Measurements from ENCODE around the gene ADAM19.

Gene ADAM19, protein sequence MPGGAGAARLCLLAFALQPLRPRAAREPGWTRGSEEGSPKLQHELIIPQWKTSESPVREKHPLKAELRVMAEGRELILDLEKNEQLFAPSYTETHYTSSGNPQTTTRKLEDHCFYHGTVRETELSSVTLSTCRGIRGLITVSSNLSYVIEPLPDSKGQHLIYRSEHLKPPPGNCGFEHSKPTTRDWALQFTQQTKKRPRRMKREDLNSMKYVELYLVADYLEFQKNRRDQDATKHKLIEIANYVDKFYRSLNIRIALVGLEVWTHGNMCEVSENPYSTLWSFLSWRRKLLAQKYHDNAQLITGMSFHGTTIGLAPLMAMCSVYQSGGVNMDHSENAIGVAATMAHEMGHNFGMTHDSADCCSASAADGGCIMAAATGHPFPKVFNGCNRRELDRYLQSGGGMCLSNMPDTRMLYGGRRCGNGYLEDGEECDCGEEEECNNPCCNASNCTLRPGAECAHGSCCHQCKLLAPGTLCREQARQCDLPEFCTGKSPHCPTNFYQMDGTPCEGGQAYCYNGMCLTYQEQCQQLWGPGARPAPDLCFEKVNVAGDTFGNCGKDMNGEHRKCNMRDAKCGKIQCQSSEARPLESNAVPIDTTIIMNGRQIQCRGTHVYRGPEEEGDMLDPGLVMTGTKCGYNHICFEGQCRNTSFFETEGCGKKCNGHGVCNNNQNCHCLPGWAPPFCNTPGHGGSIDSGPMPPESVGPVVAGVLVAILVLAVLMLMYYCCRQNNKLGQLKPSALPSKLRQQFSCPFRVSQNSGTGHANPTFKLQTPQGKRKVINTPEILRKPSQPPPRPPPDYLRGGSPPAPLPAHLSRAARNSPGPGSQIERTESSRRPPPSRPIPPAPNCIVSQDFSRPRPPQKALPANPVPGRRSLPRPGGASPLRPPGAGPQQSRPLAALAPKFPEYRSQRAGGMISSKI

DNA sequence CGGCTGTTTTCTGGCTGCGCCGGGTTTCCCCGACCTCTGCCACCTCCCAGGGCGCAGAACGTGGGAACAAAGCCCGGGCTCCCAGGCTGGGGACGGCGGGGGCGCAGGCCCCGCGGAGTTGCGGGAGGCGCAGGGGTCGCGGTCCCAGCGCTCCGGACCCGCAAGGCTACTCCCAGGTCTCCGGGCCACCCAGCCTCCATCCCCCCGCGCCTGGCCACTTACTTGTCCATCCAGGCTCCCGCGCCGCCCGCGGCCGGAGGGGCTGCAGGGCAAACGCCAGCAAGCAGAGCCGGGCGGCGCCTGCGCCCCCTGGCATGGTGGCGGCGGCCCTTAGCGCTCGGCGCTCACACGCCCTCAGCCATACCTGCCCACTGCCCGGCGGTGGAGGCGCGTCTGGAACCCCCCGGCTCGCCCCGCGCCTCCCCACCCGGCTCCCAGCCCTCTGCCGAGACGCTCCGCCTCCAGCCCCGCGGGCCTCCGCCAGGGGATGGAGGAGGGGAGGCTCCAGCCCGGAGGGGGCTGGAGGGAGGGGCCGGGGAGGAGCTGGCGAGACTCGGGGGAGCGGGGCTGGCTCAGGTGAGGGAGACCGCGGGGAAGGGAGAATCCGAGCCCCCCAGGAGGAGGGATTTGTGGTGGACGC lies at the start of gene ADAM19:
ADAM19 (minus strand) TSS at position 395 of the 640 bp plus-strand sequence; CDS start at position 316, 79 bp downstream.
- DNase-seq, result peak; percentile 47

DNA sequence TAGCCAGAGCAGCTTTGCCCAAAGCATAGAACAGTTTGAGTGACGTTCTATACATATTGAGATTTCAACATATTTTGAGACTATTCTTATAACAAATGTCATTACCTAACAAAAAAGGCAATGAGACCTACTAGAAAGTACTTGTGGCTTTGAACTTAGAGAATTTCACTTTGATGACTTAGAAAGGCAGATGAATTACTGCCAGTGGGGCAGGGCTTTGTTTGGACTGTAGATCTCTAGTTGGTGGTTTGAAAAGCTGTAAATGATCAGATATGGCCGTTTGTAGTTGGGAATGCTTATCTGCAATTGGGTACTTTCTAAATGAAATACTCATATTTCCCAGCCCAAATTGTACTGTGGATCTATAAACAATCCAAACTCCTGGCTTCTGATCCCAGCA lies 48.6 kb upstream of the ADAM19 start:
- DNase-seq, result no peak

DNA sequence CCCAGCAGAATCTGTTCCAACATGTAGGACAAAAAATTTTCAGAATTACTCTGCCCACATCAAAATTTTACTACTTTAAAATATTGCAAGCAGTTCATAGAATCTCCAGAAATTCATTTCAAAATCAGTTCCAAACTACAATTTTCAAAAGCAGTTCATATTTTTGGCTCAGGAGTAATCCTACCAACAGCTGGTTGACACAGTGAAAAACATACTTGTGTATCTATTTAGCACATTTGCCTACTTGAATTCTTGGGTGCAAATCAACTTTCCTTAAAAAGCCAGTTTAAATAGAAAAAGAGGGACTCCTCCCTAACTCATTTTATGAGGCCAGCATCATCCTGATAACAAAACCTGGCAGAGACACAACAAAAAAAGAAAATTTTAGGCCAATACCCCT lies 45.2 kb upstream of the ADAM19 start:
- DNase-seq, result no peak

DNA sequence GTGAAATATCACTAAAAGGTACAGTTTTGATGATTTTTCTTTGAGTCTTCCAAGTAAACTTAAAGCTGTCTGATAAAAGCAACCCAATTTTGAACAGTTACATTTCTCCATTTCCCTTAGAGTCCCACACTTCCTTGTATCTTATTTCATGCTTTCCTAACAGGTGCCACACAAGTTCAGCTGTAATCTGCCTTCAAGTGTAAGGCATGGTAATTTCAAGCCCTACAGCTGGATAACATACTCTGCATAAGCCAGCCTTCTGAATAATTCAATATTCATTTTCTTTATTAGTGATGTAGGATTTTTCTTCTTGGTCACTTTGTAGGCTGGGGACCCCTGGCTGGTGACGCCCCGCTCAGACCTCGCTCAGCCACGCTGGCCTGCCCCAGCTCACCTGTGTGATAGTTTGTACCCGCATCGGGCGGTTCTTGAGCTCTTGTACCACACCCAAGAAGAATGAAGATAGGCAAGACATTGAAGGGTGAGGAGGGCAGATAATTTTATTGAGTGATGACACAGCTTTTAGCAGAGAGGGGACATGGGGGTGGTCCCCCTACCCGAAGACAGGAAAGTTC lies 42.7 kb upstream of the ADAM19 start:
- no peak for DNase-seq

DNA sequence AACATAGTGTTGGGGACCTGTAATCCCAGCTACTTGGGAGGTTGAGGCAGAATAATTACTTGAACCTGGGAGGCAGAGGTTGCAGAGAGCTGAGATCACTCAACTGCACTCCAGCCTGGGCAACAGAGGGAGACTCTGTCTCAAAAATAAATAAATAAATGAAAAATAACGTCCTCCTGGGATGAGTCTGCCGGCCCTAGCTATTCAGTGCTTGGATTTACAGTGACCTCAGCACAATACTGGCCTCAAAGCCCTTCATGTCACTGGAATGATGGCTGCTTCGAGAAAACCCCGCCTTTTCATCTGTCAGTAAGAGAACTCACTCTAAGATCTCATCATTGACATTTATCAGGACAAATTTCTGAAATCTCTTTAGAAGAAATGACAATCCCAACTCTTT lies 41.2 kb upstream of the ADAM19 start:
- DNase-seq, result no peak

DNA sequence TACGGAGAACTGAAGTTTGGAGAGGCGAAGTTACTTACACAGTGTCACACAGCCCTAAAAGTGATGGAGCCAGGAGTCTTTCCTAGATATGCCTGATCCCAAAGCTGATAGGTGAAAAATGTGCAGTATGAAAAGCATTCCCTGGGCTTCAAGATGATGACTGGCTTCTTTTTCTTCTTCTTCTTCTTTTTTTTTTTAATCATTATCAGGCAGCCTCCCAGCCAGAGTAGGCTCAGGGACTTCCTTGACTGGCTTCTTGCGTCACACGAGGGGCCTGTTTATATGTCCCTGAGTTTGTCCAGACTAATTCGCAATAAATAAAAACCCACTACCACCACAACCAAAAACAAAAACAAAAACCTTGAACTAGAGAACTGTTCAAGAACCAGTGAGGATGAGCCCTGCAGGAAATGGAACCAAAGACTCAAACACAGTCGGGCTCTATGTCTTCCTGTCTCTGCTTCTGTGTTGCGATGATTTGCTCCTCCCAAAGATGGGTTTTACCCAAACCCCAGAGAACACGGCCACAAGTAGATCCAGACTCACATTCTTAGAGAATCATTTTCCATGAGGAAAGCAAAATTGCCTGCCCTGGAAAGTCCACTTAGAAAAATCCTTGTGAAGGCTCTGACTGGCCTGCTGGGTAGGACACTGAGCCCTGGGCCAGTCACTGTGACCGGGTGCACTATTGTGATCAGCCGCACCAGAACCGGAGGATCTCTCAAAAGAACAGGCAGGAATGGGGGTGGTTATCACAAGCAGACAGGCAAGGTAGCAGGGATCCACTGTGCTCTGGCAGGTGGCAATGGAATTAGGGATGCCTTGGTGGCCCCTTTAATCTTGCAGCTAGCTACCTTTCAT lies 38.0 kb upstream of the ADAM19 start:
- DNase-seq, result no peak

DNA sequence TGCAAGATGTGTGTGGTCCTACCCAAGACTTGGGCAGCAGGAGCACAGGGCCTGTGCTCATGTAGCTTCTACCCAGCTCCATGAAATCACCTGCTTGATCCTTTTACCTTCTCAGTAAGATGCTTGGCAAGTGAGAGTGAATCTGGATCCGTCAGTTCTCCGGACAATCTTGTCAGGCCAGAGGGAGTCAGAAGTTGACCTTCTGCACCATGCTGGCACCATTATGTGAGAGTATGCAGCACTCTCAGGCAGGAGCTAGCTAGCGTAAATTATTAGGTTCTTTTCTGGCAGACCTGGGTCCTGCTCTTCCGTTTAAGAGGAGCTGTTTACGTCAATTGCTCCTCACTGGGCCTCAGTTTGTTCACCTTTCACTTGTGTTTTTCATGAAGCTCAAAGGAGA lies 37.0 kb upstream of the ADAM19 start:
- DNase-seq, result no peak

DNA sequence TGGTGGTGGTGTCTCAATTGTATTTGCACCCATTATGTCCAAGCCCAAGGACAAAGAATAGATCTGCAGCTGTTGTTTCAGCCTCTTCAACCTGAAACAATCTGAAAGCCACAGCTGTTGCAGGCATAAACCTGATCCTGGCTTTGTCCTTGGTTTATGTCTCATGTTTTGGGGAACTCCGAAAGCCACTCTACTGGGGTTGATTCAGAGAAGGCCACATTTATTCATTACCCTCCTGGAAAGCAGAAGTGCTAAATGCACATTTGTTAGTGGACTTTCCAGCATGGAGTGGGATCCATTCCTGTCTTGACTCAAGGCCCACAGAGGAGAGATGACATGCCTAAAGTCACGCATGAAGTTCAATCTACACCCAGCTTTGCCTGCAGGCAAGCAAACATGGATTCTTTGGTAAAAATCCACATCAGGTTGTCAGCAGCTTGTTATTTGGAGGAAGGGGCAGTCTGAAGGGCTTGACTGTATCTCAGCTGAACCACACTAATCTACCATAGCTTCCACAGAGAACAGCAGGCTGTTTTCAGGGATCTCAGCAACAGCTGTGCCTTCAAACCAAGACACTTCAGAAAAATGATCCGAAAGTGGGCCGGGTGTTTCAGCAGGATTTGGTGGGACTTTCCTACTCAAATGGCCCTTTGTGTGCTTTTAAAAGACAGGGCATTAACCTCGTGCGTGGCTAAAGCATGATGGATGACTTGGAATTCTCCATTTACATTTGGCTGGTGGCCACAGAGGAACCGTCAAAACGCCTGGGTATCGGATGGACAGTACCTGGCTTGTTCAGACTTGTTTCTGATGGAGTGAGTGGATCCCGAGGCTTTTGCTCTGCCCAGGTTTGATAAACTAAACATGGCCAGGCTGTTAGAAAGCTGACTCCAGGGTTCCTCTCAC lies 36.2 kb upstream of the ADAM19 start:
- no peak for DNase-seq

DNA sequence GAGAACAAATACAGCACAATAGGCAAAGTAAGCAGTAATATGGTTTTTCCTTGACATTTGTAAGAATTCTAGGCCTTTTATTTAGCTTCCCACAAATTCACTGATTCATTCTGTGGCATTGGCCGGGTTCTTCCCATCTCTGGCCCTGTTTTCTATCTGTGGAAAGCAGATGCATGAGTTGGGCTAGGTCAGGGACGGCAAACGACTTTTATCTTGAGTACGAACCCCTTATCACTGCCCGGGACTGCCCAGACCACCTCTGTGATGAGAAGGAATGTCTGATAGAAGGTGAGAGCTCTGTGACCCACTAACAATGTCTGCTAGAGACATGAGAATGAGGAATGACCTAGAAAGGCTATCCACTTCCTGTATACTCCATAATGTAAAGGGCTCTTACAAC lies 35.4 kb upstream of the ADAM19 start:
- no peak for DNase-seq

DNA sequence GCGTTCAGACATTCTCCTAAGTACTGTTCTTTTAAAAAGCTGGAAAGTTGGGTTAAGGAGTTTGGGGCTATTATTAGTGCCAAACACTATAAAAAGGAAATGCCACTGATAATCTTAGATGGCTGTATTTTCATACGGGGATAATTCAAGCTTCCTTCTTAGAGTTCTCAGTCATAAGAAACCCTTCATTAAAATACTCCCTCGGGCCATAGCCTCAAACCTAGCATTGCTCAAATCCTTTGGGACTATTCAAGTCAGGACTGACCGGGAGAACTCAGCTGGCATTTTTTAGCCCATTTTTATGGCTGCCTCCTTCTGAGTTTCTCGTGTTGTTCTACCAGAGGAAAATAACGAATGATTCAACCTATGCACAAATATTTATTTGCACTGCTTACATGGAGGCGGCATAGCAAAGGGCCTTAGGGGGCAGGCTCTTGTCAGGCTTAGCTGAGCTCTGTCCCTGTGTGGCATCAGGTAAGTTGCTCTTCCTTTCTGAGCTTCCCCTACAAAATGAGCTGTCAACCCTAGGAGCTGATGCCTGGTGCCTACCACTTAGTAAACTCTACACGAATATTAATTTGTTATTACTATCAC lies 33.5 kb upstream of the ADAM19 start:
- no peak for DNase-seq

DNA sequence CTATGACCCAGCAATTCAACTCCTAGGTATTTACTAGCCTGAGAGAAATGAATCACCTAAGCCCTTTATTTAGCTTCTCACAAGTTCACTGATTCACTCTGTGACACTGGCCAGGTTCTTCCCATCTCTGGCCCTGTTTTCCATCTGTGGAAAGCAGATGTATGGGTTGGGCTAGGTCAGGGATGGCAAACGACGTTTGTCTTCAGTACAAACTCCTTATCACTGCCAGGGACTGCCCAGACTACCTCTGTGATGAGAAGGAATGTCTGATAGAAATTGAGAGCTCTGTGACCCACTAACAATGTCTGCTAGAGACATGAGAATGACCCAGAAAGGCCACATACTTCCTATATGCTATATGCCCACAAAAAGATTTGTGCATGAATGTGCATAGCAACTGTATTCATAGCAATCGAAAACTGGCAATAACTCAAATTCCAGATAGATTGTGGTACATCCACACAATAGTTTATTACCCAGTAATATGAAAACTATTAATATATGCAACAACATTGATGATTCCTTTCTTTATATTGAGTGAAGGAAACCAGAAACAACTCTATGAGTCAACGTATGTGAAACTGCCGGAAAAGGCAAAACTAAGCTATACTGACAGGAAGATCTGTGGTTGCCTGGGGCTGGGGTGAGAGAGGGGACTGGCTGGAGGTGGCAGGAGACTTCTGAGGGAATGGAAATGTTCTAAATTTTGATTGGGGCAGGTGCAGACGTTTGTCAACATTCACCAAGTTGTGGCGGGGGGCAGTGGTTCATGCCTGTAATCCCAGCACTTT lies 32.0 kb upstream of the ADAM19 start:
- no peak for DNase-seq

DNA sequence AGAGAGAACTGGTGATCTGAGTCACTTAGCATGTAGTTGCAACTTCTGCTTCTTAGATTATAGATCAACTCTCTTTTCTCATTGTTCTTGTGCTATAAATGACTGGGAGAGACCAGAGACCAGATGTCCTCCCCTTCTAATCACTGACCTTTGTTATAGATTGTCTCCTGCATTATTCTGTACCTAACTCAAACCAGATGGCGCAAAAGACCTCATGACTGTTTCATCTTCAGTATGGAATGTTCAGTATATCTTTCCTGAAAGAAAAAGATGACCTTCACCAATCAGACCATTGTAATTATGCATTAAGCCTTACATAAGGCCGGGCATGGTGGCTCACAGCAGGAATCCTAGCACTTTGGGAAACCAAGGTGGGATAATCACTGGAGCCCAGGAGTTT lies 30.5 kb upstream of the ADAM19 start:
- DNase-seq, result no peak

DNA sequence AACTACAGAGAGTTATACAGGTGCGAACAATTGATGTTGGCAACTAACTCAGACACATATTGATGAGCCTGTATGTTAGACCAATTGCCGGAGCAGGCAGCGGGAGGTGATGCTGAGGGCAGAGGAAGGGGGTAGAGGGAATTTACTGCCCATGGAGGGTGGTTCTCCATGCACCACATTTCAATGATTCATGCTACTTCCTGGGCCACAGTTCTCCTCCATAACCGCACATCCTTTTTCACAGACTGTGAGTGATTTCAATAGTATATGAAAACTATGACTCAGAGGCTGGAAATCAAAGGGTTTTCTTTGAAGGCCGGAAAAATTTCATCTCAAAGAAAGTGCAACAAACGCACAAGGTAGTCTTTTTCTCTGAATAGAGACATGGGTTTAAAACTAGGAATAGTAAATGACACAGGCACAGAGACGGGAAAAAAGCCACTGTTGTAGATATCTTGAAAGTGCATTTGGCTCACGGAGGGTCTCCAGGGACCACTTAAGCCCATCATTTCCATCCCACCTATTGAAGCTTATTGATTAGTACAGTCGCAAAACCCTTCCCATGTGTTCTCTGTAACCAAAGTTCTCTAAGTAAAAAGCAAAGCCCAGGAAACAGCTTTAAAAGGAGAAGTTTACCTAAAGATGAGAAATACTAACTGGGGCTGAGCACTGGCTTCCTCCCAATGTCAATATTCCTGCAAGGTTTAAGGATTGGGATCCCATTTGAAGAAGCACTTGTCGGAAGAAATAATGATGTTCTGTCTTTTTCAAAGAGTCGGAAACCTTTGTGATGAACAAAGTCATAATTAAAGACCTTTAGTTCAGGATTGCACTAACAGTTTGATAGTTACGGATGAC lies 28.0 kb upstream of the ADAM19 start:
- no peak for DNase-seq

DNA sequence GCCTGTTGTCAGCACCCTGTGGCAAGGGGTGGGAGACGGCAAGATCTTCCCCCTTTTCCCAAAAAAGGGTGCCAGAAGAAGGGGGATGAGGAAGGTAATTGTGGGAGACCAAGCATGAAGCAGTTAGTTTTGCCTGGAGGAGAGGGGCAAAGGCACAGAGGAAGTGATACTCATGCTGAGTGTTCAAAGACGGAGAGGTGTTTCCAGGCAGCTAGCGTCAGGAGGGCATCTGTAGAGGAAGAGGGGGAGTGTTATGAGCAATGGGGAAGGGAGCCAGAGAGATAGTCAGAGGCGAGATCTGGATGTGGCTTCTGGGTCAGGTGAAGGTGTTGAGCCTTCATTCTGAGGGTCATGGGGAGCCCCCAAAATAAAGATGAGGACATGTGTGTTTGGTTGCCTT lies 26.9 kb upstream of the ADAM19 start:
- DNase-seq, result no peak

DNA sequence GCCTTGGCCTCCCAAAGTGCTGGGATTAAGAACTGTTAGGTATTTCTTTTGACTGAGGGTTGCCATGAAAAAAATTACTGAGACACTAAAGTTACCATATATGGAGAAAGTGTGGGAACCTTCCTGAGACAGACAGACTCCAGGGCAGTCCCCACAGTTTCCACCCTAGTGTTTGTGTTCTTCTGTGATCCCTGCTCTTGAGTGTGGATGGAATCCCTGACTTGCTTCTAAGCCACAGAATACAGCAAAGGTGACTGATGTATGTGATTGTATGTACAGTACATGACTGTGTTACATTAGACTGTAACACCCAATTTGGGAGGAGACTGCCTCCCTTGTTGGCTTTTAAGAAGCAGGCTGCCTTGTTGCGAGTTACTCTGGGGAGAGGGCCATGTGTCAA lies 24.7 kb upstream of the ADAM19 start:
- no peak for DNase-seq

DNA sequence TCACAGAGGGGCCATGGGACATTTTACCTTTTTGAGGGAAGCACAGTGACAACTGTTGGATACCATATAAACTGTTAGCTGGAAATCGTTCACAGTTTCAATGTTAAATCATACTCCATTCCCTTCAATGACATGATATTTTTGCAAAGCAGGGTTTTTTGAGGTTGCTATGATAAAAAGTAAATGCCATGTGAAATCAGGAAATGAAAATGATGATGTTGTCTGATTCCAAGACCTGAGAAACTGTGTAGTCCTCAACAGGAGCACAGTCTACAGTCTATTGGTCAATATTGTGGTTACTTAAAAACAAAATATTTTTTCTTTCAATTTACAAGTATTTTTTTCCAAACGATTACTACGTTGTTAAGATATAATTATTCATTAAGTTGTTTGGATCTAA lies 24.0 kb upstream of the ADAM19 start:
- no peak for DNase-seq

DNA sequence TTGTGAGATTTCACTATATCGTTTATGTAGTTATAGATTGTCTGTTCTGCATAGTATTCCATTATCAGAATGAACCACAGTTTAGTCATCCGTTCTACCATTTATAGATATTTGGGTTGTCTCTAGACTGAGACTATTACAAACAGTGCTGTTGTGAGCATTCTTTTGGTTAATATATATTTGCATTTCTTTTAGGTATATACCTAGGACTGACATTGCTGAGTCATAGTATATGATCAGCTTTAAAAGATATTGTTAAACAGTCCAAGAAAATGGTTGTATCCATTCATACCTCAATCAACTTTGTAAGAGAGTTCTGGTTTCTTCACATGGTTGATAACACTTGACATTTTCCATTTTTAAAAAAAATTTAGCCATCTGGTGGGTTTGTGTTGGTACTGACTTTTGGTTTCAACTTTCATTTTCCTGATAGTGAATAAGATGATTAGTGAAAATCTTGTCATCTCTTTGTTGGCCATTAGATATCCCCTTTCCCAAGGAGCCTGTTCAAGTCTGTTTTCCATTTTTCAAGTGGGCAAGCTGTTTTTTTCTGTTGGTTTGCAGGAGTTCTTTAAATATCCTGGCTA lies 22.9 kb upstream of the ADAM19 start:
- DNase-seq, result no peak

DNA sequence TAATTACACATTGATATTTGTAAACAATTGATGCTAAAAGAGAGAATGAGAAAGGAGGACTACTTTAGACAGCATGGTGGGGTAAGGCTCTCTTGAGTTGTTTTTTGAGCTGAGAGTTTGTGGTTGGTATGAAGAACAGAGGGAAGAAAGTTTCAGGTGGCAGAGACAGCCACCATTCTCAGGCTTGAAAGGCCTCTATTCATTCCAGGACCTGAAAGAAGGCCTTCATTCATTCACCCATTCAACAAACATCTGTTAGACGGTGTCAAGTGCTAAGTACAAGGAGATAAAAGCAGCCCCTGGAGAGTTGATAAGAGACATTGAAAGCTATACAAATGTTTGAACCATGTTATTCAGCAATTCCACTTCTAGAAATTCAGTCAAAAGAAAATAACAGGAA lies 21.7 kb upstream of the ADAM19 start:
- no peak for DNase-seq

Measured in NCI-H748 treated with DMSO at 0.1 percent for 48 hours (cell line).